Heart right ventricle (tissue), 16 donors: ENCODE measurements around the gene SLC39A10. TPM values are rescaled to one million over a fixed set of nuclear protein-coding genes. Genes with fewer than 3 reads are reported as not detected.
"Not testable (repeated sequence)": the region's sequence is repeated elsewhere in the genome, so short reads cannot be mapped to it uniquely, and the experiment has no call there.

Experiments used
- ATAC-seq, 8 donors: fragments of 200-7000 bp; cut with Tn5 transposase; one replicate each; pipeline ENCODE4 v1.9.1; 2020; ENCODE audit warnings: mild to moderate bottlenecking in 8 of 8, moderate library complexity in 8 of 8, moderate number of reproducible peaks in 1 of 8
- DNase-seq, 2 donors: peaks; one replicate each; pipeline ENCODE4 v3.0.0-alpha.2; 2020
- H3K27ac ChIP-seq, 10 donors: fragments of 200-600 bp; sonication (generic) in 2 of 10; one replicate each; pipeline versions ENCODE4 v1.5.0 to v1.8.0; 2020 to 2022; ENCODE audit warnings: mild to moderate bottlenecking in 3 of 10
- H3K27me3 ChIP-seq, 7 donors: fragments of 200-600 bp; one replicate each; pipeline ENCODE4 v1.8.0; 2021 to 2022; ENCODE audit warnings: mild to moderate bottlenecking in 2 of 7
- H3K36me3 ChIP-seq, 9 donors: fragments of 200-600 bp; sonication (generic) in 1 of 9; one replicate each; pipeline versions ENCODE4 v1.5.0 to v1.8.0; 2020 to 2022; ENCODE audit warnings: mild to moderate bottlenecking in 2 of 9
- H3K4me1 ChIP-seq, 9 donors: fragments of 200-600 bp; sonication (generic) in 1 of 9; one replicate each; pipeline versions ENCODE4 v1.5.0 to v1.8.0; 2020 to 2022; ENCODE audit warnings: mild to moderate bottlenecking in 4 of 9
- H3K4me3 ChIP-seq, 10 donors: fragments of 200-600 bp; sonication (generic) in 2 of 10; one replicate each; pipeline versions ENCODE4 v1.5.0 to v1.8.0; 2020 to 2022; ENCODE audit warnings: mild to moderate bottlenecking in 7 of 10, moderate library complexity in 2 of 10
- H3K9me3 ChIP-seq, 11 donors: fragments of 200-600 bp in 10 of 11; sonication (generic) in 2 of 11; one replicate each; pipeline versions ENCODE4 v1.5.0 to v1.8.0; 2013 to 2022; ENCODE audit warnings: mild to moderate bottlenecking in 2 of 11, control low read depth in 1 of 11, moderate library complexity in 1 of 11
- WGBS, 2 donors: extraction: QIAGEN DNeasy Blood & Tissue Kit; methylation state at CpG; one replicate each; pipeline ENCODE4 v1.1.7; 2013; ENCODE audit warnings: inconsistent platforms in 1 of 2; 5-methylcytosine and 5-hydroxymethylcytosine counted together
- intact Hi-C, 10 donors: fragments of 100-400 bp; cut with DNase I; formaldehyde crosslinking; loops; one replicate each; pipeline versions ENCODE4 v1.11.1 to v1.14.2; 2022
- polyA plus RNA-seq, 2 donors: library from polyadenylated mRNA; stranded (reverse); fragments of 200-250 nt; gene quantifications; one replicate each; pipeline ENCODE4 v1.2.3, GENCODE V29; 2013
- total RNA-seq, 10 donors: library from RNA; stranded (reverse); fragmentation: NEBNext Ultra II Directional in 3 of 10; extraction: Animal tissue kit (Norgen Biotek cat#: 25700) in 3 of 10; gene quantifications; one replicate each; pipeline versions ENCODE4 v1.2.1 to v1.2.4, GENCODE V29; 2021 to 2023
- TF ChIP-seq, protein P1 (sequence below), 9 donors: fragments of 200-600 bp; sonication (generic) in 2 of 9; IDR thresholded peaks; one replicate each; pipeline versions ENCODE4 v1.5.0 to v1.8.0; 2021 to 2022; ENCODE audit warnings: antibody characterized with exemption in 9 of 9, mild to moderate bottlenecking in 5 of 9, moderate library complexity in 1 of 9
- donor health status: Arrhythmogenic right ventricular cardiomyopathy.
- donor health status: ischemic (EF 13 %, LVEDD 7.1; RV severe dilation, severe dysfunction).
- donor health status: healthy with polysubstance abuse.
- donor health status: DM: no; HTN: yes; CAD: no.
- donor health status: DM: no; HTN: no; CAD: no.
- donor health status: ischemic (EF 25% LVEDD 6.9; RV normal size, moderate dysfunction).
- donor health status: ischemic (EF 25% LVEDD 5.7; RV mildly dilated, moderate dysfunction).
- donor health status: healthy.
- donor health status: DM: yes; HTN: yes; CAD: no.
- donor health status: Ischemic cardiomyopathy.
- donor health status: ischemic (EF 35%, LVEDD 5.7; RV mildly dilated, moderate dysfunction).
- donor health status: nonischemic (EF 11% LVEDD 7.7; RV severe dilation, severe dysfunction).
- donor health status: DM: yes; HTN: yes; CAD: no.
- donor health status: PGD.
- donor health status: ischemic (EF 29% LVEDD 5.4; RV normal size, mild dysfunction).
- donor health status: nonischemic (EF 23%, LVEDD 6.1; RV moderate dilation, normal function).

The SLC39A10 gene
- total and polyA plus RNA-seq, 12 donors: 5.9 to 12.9 (median 8.3) TPM

DNA sequence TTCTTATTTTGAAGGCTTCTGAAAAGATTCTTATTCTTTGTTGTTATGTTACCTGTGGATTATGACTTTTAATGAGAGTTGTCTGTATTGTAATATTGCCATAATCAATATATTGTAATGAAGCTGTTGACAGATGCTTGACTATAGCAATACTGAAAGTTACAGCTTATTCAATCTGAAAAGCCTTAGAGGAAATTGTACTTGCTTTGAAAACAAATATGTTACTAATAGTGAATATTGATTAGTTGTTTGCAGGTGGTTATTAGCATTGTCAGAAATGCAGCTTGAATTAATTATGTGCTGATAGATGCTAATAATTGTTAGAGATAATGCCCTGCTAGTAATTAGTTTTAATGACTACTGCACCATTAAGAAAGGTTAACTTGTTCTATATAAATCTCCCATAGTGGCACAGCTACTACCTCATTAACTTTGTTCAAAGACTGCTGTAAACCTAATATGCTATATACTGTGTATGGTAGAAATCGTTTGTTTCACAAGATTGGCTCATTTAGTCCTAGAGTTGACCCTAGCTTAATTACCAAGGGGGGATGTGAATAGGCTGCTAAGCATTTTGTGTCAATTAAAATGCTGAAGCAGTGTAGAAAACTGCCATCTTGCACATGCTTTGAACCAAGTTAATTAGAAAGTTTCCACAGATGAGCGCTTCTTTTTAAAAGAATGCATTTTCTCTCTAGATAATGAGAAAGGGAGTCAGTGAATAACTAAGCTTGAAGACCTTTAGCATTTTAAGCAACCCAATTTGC lies 30.5 kb downstream of the SLC39A10 start:
- Histone ChIP-seq H3K36me3 (peaks cover 0 to 19% (median 0%) of the 10 kb centered on the region in 9 donors), H3K27me3 (no peaks in the 10 kb centered on the region), H3K4me1 (no peaks in the 10 kb centered on the region), H3K9me3 (peaks cover 0 to 24% (median 0%) of the 10 kb centered on the region in 11 donors), H3K27ac (no peak overlapping the region), H3K4me3 (no peak overlapping the region)
- TF ChIP-seq, protein P1, sequence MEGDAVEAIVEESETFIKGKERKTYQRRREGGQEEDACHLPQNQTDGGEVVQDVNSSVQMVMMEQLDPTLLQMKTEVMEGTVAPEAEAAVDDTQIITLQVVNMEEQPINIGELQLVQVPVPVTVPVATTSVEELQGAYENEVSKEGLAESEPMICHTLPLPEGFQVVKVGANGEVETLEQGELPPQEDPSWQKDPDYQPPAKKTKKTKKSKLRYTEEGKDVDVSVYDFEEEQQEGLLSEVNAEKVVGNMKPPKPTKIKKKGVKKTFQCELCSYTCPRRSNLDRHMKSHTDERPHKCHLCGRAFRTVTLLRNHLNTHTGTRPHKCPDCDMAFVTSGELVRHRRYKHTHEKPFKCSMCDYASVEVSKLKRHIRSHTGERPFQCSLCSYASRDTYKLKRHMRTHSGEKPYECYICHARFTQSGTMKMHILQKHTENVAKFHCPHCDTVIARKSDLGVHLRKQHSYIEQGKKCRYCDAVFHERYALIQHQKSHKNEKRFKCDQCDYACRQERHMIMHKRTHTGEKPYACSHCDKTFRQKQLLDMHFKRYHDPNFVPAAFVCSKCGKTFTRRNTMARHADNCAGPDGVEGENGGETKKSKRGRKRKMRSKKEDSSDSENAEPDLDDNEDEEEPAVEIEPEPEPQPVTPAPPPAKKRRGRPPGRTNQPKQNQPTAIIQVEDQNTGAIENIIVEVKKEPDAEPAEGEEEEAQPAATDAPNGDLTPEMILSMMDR (IDR thresholded peaks at IDR 0.05): no peak
- ATAC-seq (no peak), DNase-seq (no peak)
- WGBS, 2 donors: 74 to 78% methylated on average over 2 of the region's 2 CpGs
- intact Hi-C loops: no loop called here

DNA sequence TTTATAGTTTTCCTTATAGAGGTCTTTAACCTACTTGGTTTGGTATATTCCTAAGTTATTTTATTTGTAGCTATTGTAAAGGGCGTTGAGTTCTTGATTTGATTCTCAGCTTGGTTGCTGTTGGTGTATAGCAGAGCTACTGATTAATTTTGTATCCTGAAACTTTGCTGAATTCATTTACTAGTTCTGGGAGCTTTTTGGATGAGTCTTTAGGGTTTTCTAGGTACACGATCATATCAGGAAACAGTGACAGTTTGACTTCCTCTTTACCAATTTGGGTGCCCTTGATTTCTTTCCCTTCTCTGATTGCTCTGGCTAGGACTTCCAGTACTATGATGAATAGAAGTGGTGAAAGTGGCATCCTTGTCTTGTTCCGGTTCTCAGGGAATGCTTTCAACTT lies 35.5 kb downstream of the SLC39A10 start:
- H3K4me1 ChIP-seq, H3K4me3 ChIP-seq, intact Hi-C loops, H3K27ac ChIP-seq, H3K27me3 ChIP-seq, ATAC-seq, DNase-seq: not testable (repeated sequence)
- 86 to 90% methylated on average over 3 of the region's 3 CpGs for WGBS, 2 donors
- peaks cover 0 to 45% (median 0%) of the 10 kb centered on the region in 11 donors for H3K9me3 ChIP-seq
- peaks cover 0 to 12% (median 0%) of the 10 kb centered on the region in 9 donors for H3K36me3 ChIP-seq

DNA sequence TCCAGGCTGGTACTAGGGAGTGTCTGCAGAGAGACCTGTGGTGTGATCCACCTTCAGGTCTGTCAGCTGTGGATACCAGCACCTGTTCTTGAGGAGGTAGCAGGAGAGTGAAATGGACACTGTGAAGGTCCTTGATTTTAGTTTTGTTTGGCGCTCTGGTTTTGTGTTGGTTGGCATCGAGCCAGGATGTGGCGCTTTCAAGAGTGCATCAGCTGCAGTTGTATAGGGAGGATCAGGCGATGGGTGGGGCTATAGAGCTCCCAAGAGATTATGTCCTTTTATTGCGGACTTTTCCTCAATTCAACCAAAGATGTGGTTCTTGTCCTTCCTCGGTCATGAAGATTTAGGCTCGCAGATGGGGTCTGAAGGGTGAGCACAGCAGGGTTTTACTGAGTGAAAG lies 37.5 kb downstream of the SLC39A10 start:
- WGBS, 2 donors: 95 to 97% methylated on average over 7 of the region's 7 CpGs
- DNase-seq (no peak), ATAC-seq (no peak)
- Histone ChIP-seq H3K4me1 (no peaks in the 10 kb centered on the region), H3K9me3 (peaks cover 0 to 53% (median 7%) of the 10 kb centered on the region in 11 donors), H3K27me3 (no peaks in the 10 kb centered on the region), H3K36me3 (peaks cover 0 to 12% (median 0%) of the 10 kb centered on the region in 9 donors), H3K4me3 (no peak overlapping the region), H3K27ac (no peak overlapping the region)
- TF ChIP-seq, protein P1 (IDR thresholded peaks at IDR 0.05): no peak
- intact Hi-C loops: no loop called here

DNA sequence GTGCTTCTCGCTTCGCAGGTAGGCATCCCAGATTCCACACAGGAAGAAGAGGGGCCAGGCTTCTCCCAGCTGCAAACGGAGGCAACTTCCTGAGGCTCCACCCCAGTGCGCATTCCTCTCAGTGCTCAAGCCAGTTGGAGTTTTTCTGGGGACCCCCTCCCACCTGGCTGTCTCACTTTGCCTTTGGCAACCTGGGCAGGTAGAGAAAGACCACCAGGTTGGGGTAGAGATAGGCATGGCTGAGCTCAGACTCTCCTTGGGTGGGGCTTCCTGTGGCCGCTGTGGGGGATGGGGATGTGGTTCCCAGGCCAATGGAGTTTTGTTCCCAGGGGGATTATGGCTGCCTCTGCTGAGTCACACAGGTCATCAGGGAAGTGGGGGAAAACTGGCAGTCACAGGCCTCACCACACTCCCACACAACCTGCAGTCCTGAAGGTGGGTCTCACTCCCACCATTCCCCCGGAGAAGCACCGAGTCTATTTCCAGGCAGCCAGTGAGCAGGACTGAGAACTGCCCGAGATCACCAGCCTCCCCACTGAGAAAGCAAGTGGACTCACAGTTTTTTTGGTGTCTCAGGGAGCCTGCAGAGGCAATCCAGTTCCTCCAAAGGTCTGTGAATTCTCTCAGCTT lies 38.1 kb downstream of the SLC39A10 start:
- intact Hi-C loops: no loop called here
- no peak for ATAC-seq

More for the DNA sequence above, 38.1 kb downstream of the SLC39A10 start:
- Histone ChIP-seq H3K4me3 (no peak overlapping the region), H3K27me3 (no peaks in the 10 kb centered on the region), H3K36me3 (peaks cover 0 to 12% (median 0%) of the 10 kb centered on the region in 9 donors), H3K27ac (no peak overlapping the region), H3K9me3 (peaks cover 0 to 58% (median 13%) of the 10 kb centered on the region in 11 donors), H3K4me1 (no peaks in the 10 kb centered on the region)
- 81 to 90% methylated on average over 8 of the region's 8 CpGs for WGBS, 2 donors
- no peak for DNase-seq
- TF ChIP-seq, protein P1 (IDR thresholded peaks at IDR 0.05): no peak
